Duodenal mucosa (tissue), 2 donors: ENCODE results near the gene MT1M.
"Not testable (repeated sequence)": the region's sequence is repeated elsewhere in the genome, so short reads cannot be mapped to it uniquely, and the experiment has no call there.

Experiments
- H3K27ac ChIP-seq: one replicate; pipeline ENCODE4 v1.7.0; 2013; ENCODE audit warnings: low read depth, low read length
- H3K27me3 ChIP-seq, 2 donors: one replicate each; pipeline ENCODE4 v1.7.0; 2013; ENCODE audit warnings: low read length in 2 of 2, control low read depth in 1 of 2; ENCODE audit not compliant: insufficient read depth in 2 of 2, control insufficient read depth in 1 of 2
- H3K36me3 ChIP-seq, 2 donors: one replicate each; pipeline ENCODE4 v1.7.0; 2013; ENCODE audit warnings: low read length in 2 of 2, control low read depth in 1 of 2; ENCODE audit not compliant: insufficient read depth in 2 of 2, control insufficient read depth in 1 of 2
- H3K4me1 ChIP-seq, 2 donors: one replicate each; pipeline ENCODE4 v1.7.0; 2013; ENCODE audit warnings: low read length in 2 of 2, control low read depth in 1 of 2; ENCODE audit not compliant: insufficient read depth in 2 of 2, control insufficient read depth in 1 of 2
- H3K4me3 ChIP-seq, 2 donors: one replicate each; pipeline ENCODE4 v1.7.0; 2013; ENCODE audit warnings: low read length in 2 of 2, low read depth in 1 of 2
- H3K9ac ChIP-seq, 2 donors: one replicate each; pipeline ENCODE4 v1.7.0; 2013; ENCODE audit warnings: low read length in 2 of 2, low read depth in 1 of 2
- H3K9me3 ChIP-seq, 2 donors: one replicate each; pipeline ENCODE4 v1.7.0; 2013; ENCODE audit warnings: low read length in 2 of 2, control low read depth in 1 of 2; ENCODE audit not compliant: control insufficient read depth in 1 of 2

MT1M gene

GRCh38 chr16:56632156-56632847, at the start of gene MT1M:
MT1M (plus strand) TSS chr16:56632659; CDS start chr16:56632732, 73 bp downstream.
- no peaks in the 10 kb centered on the region for H3K36me3 ChIP-seq
- H3K27ac ChIP-seq: peak within 1 kb of the TSS; percentile 65
- H3K4me3 ChIP-seq: peak within 1 kb of the TSS; percentile 74 to 84
- H3K9me3 ChIP-seq: no peaks in the 10 kb centered on the region
- peaks cover 0 to 18% of the 10 kb centered on the region in 2 donors for H3K4me1 ChIP-seq
- peaks cover 14 to 18% of the 10 kb centered on the region in 2 donors for H3K27me3 ChIP-seq
- peak within 1 kb of the TSS; percentile 58 to 89 for H3K9ac ChIP-seq

DNA sequence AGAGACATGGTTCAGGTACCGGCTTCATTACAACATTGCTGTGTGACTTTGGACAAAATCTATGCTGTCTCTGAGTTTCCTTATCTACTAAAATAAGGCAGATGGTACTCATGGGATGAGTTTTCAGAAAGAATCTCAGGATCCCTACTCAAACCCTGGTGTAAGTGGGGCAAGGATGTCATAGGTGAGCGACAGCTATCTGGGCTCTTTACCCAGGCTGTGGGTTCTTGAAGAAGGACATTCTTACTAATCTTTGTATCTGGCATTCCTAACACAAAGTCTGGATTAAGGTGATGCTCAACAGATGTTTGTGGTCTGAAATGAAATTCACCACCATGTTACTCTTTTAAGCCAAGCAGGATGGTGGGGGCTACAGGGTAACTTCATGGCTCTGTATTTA, 49.5 kb upstream of the MT1M start:
- not testable (repeated sequence) for H3K9ac ChIP-seq, H3K36me3 ChIP-seq, H3K4me1 ChIP-seq, H3K4me3 ChIP-seq, H3K27me3 ChIP-seq, H3K27ac ChIP-seq, H3K9me3 ChIP-seq

- Histone ChIP-seq H3K9me3 (no peaks in the 10 kb centered on the region), H3K27me3 (peaks cover 0 to 7% of the 10 kb centered on the region in 2 donors), H3K27ac (no peak overlapping the region), H3K4me1 (no peaks in the 10 kb centered on the region), H3K36me3 (no peaks in the 10 kb centered on the region), H3K4me3 (no peak overlapping the region), H3K9ac (no peak overlapping the region)
Measured at GRCh38 chr16:56583351-56584168, 48.9 kb upstream of the MT1M start.

DNA sequence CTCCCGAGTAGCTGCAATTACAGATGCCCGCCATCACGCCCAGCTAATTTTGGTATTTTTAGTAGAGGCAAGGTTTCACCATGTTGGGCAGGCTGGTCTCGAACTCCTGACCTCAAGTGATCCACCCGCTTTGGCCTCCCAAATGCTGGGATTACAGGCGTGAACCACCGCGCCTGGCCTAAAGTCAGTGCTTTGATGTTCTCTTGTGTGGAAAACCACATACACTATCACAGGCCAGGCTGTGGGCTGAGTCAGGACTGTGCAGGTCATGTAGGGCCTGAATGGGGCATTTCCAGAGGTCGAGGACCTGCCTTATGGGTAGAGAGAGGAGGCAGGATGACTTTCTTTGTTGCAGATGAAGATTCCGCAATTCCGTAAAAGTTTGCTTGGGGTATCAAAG, 48.2 kb upstream of the MT1M start:
- H3K9ac ChIP-seq: no peak overlapping the region
- no peaks in the 10 kb centered on the region for H3K36me3 ChIP-seq
- H3K27ac ChIP-seq: no peak overlapping the region
- peaks cover 6 to 12% of the 10 kb centered on the region in 2 donors for H3K27me3 ChIP-seq
- H3K9me3 ChIP-seq: no peaks in the 10 kb centered on the region
- H3K4me1 ChIP-seq: peaks cover 0 to 3% of the 10 kb centered on the region in 2 donors
- H3K4me3 ChIP-seq: no peak overlapping the region

- Histone ChIP-seq H3K9me3 (no peaks in the 10 kb centered on the region), H3K4me3 (peak overlapping the region; percentile 59 to 70), H3K27me3 (peaks cover 9 to 26% of the 10 kb centered on the region in 2 donors), H3K9ac (no peak overlapping the region), H3K27ac (no peak overlapping the region), H3K36me3 (no peaks in the 10 kb centered on the region), H3K4me1 (peaks cover 11 to 15% of the 10 kb centered on the region in 2 donors)
Measured at GRCh38 chr16:56588781-56589140, 43.7 kb upstream of the MT1M start.

DNA sequence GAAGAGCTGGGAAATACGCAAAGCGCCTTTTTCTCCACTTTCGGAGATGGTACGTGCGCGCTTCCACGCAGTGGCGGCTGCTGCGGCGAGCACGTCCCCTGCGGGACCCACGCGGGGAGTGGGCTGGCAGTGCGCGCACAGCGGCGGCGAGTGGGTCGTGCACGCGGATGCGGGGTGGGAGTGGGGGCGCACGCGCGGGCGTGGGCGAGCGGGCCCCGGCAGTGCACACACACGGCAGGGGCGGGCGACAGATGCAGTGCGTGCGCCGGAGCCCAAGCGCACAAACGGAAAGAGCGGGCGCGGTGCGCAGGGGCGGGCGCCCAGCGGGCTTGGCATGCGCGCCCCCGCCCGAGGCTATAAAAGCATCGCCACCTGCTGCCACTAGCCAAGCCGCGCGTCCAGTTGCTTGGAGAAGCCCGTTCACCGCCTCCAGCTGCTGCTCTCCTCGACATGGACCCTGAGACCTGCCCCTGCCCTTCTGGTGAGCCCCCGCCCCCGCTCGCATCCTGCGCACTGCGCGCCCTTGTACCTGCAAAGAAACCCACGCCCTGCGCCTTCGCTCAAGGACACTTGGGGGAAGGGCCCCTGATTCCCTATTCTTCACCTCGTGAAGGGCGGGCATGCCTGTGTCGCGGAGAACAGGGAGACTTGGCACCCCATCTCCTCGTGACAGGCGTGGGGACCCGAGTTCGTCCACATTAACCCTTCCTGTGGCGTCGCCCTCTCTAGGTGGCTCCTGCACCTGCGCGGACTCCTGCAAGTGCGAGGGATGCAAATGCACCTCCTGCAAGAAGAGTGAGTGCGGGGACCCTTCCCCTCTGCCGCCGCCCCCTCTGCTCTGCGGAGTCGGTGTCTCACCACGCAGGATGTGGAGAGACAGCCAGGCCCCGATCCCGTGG, 43.1 kb upstream of the MT1M start, which contains the start of gene MT3:
MT3 (plus strand) TSS at position 388 of the 899 bp plus-strand sequence; CDS start at position 451, 63 bp downstream.
- no peak within 1 kb of the TSS for H3K9ac ChIP-seq
- peak within 1 kb of the TSS; percentile 59 to 70 for H3K4me3 ChIP-seq

GRCh38 chr16:56591377-56592060, 40.9 kb upstream of the MT1M start:
- H3K9ac ChIP-seq: no peak overlapping the region
- H3K27me3 ChIP-seq: peaks cover 9 to 26% of the 10 kb centered on the region in 2 donors
- peaks cover 11 to 15% of the 10 kb centered on the region in 2 donors for H3K4me1 ChIP-seq
- no peak overlapping the region for H3K4me3 ChIP-seq
- no peaks in the 10 kb centered on the region for H3K9me3 ChIP-seq
- H3K36me3 ChIP-seq: no peaks in the 10 kb centered on the region
- no peak overlapping the region for H3K27ac ChIP-seq

More for the DNA sequence above, 43.1 kb upstream of the MT1M start, which contains the start of gene MT3:
- no peak within 1 kb of the TSS for H3K27ac ChIP-seq
- H3K36me3 ChIP-seq: no peaks in the 10 kb centered on the region
- no peaks in the 10 kb centered on the region for H3K9me3 ChIP-seq
- peaks cover 9 to 26% of the 10 kb centered on the region in 2 donors for H3K27me3 ChIP-seq
- peaks cover 11 to 15% of the 10 kb centered on the region in 2 donors for H3K4me1 ChIP-seq

DNA sequence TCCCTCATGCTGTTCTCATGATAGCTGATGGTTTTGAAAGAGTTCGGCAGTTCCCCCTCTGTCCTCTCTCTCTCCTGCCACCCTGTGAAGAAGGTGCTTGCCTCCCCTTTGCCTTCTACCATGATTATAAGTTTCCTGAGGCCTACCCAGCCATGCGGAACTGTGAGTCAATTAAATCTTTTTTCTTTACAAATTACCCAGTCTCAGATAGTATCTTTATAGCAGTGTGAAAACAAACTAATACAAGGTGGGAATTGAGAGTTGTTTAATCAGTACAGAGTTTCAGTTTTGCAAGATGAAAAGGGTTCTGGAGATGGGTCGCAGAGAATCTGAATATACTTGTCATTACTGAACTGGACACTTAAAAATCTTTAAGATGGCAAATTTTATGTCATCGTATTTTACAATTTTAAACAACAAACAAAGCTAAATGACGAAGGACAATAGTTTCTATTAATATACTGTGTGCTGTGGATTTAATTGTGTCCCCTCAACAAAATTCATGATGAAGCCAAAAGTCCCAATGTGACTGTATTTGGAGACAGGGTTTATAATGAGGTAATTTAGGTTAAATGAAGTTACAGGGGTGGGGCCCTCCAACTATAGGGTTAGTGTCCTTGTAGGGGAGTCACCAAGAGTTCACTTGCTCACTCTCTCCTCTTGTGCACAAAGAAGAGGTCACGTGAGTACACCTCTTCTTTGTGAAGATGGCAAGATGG, 38.7 kb upstream of the MT1M start:
- H3K4me3 ChIP-seq: no peak overlapping the region
- no peak overlapping the region for H3K9ac ChIP-seq
- H3K27ac ChIP-seq: no peak overlapping the region
- peaks cover 7 to 18% of the 10 kb centered on the region in 2 donors for H3K27me3 ChIP-seq
- no peaks in the 10 kb centered on the region for H3K36me3 ChIP-seq
- H3K9me3 ChIP-seq: no peaks in the 10 kb centered on the region
- peaks cover 11 to 15% of the 10 kb centered on the region in 2 donors for H3K4me1 ChIP-seq

- H3K27me3 ChIP-seq: peaks cover 3 to 14% of the 10 kb centered on the region in 2 donors
- H3K27ac ChIP-seq: no peak overlapping the region
- H3K9me3 ChIP-seq: no peaks in the 10 kb centered on the region
- no peak overlapping the region for H3K4me3 ChIP-seq
- peaks cover 11% of the 10 kb centered on the region in 2 donors for H3K4me1 ChIP-seq
- H3K36me3 ChIP-seq: no peaks in the 10 kb centered on the region
- H3K9ac ChIP-seq: no peak overlapping the region
Measured at GRCh38 chr16:56594292-56594619, 38.2 kb upstream of the MT1M start.
